ENCODE data around the gene PBXIP1. TPM values are rescaled to one million over a fixed set of nuclear protein-coding genes. Genes with fewer than 3 reads are reported as not detected.

PBXIP1 gene
- polyA plus RNA-seq, 4 donors: 31.9 to 97.8 (median 37.8) TPM

GRCh38 chr1:154943649-154944400 lies 12.1 kb downstream of the PBXIP1 start:
- H3K27ac ChIP-seq (ENCODE audit: low read depth in 1 of 3, low read length in 2 of 3): peak overlapping the region; percentile 38 to 83 (median 78)
- H3K36me3 ChIP-seq (ENCODE audit: control insufficient read depth in 3 of 3, insufficient read depth in 2 of 3, low read depth in 1 of 3, low read length in 3 of 3): peaks cover 3 to 41% (median 7%) of the 10 kb centered on the region in 3 donors
- FAIRE-seq (no peak), DNase-seq (peak; percentile 57 to 63)
- H3K27me3 ChIP-seq (ENCODE audit: control insufficient read depth in 3 of 3, insufficient read depth in 3 of 3, low read length in 3 of 3): no peaks in the 10 kb centered on the region
- 26 to 33% (median 28%) methylated on average over 6 of the region's 6 CpGs for WGBS, 3 donors
- H3K4me1 ChIP-seq (ENCODE audit: control insufficient read depth in 3 of 3, insufficient read depth in 2 of 3, low read depth in 1 of 3, low read length in 2 of 3): peaks cover 4 to 40% (median 17%) of the 10 kb centered on the region in 3 donors
- H3K4me3 ChIP-seq (ENCODE audit: low read depth in 1 of 3, low read length in 3 of 3): no peak overlapping the region
- H3K9me3 ChIP-seq (ENCODE audit: control insufficient read depth in 2 of 2, insufficient read depth in 1 of 2, low read depth in 1 of 2, low read length in 1 of 2): no peaks in the 10 kb centered on the region

- 37 to 59% (median 42%) methylated on average over 5 of the region's 5 CpGs for WGBS, 3 donors
- H3K4me1 ChIP-seq (ENCODE audit: control insufficient read depth in 3 of 3, insufficient read depth in 2 of 3, low read depth in 1 of 3, low read length in 2 of 3): peaks cover 4 to 50% (median 20%) of the 10 kb centered on the region in 3 donors
Observed at GRCh38 chr1:154941333-154942013, 14.4 kb downstream of the PBXIP1 start.

DNA sequence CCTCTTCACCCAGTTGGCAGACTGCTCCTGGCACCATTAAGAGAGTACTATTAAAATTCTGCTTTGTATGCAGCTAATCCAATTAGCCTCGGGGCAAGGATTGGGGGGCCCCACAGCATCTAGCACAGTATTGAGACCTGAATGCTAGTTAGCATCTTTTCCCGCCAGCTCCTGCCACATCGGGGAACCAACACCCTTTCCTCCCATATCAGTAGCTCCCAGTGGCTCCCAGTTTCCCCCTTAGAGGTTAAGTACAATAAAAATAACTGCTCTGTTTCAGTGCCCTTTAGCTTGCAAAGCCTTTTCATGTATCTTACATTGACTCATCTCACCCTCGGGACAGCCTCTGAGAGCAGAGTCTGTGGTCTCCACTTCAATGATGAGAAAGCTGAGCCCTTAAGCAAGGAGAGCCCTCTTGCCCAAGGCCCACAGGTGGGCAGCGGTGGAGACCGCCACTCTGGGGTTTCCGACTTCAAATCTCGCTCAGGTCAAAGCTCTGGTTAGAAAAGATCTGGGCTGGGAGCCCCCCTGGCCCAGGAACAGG lies 15.2 kb downstream of the PBXIP1 start:
- Histone ChIP-seq H3K36me3 (ENCODE audit: control insufficient read depth in 3 of 3, insufficient read depth in 2 of 3, low read depth in 1 of 3, low read length in 3 of 3) (peaks cover 0 to 14% (median 0%) of the 10 kb centered on the region in 3 donors), H3K4me3 (ENCODE audit: low read depth in 1 of 3, low read length in 3 of 3) (no peak overlapping the region), H3K27ac (ENCODE audit: low read depth in 1 of 3, low read length in 2 of 3) (peak overlapping the region in 1 of 3 donors; percentile 30), H3K4me1 (ENCODE audit: control insufficient read depth in 3 of 3, insufficient read depth in 2 of 3, low read depth in 1 of 3, low read length in 2 of 3) (peaks cover 4 to 49% (median 20%) of the 10 kb centered on the region in 3 donors), H3K9me3 (ENCODE audit: control insufficient read depth in 2 of 2, insufficient read depth in 1 of 2, low read depth in 1 of 2, low read length in 1 of 2) (no peaks in the 10 kb centered on the region), H3K27me3 (ENCODE audit: control insufficient read depth in 3 of 3, insufficient read depth in 3 of 3, low read length in 3 of 3) (no peaks in the 10 kb centered on the region)
- WGBS, 3 donors: 47 to 63% (median 58%) methylated on average over 8 of the region's 8 CpGs
- no peak for FAIRE-seq
- no peak for DNase-seq

More at GRCh38 chr1:154941333-154942013, 14.4 kb downstream of the PBXIP1 start:
- no peaks in the 10 kb centered on the region for H3K9me3 ChIP-seq (ENCODE audit: control insufficient read depth in 2 of 2, insufficient read depth in 1 of 2, low read depth in 1 of 2, low read length in 1 of 2)
- no peak for DNase-seq
- peak overlapping the region in 2 of 3 donors; percentile 22 to 78 for H3K27ac ChIP-seq (ENCODE audit: low read depth in 1 of 3, low read length in 2 of 3)
- no peak overlapping the region for H3K4me3 ChIP-seq (ENCODE audit: low read depth in 1 of 3, low read length in 3 of 3)
- H3K36me3 ChIP-seq (ENCODE audit: control insufficient read depth in 3 of 3, insufficient read depth in 2 of 3, low read depth in 1 of 3, low read length in 3 of 3): peaks cover 0 to 21% (median 6%) of the 10 kb centered on the region in 3 donors
- no peaks in the 10 kb centered on the region for H3K27me3 ChIP-seq (ENCODE audit: control insufficient read depth in 3 of 3, insufficient read depth in 3 of 3, low read length in 3 of 3)
- FAIRE-seq: no peak

DNA sequence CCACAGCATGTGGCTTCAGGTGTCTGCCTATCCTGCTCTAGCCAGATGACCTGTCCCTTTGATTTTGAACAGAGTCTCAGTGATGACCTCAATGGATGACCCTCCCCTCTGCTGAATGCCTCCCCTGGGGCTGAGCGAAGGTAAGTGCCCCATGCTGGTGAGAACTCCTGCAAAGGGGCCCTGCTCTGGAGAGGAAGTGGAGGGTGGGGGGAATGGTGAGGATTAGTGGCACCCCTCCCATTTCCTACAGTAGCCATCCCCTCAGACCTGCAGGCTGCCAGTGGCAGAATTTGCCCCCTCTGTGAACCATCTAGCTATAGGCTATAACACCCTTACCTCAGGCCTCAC lies 15.7 kb downstream of the PBXIP1 start:
- Histone ChIP-seq H3K4me3 (ENCODE audit: low read depth in 1 of 3, low read length in 3 of 3) (no peak overlapping the region), H3K9me3 (ENCODE audit: control insufficient read depth in 2 of 2, insufficient read depth in 1 of 2, low read depth in 1 of 2, low read length in 1 of 2) (no peaks in the 10 kb centered on the region), H3K27me3 (ENCODE audit: control insufficient read depth in 3 of 3, insufficient read depth in 3 of 3, low read length in 3 of 3) (no peaks in the 10 kb centered on the region), H3K4me1 (ENCODE audit: control insufficient read depth in 3 of 3, insufficient read depth in 2 of 3, low read depth in 1 of 3, low read length in 2 of 3) (peaks cover 4 to 47% (median 20%) of the 10 kb centered on the region in 3 donors), H3K27ac (ENCODE audit: low read depth in 1 of 3, low read length in 2 of 3) (peak overlapping the region in 1 of 3 donors; percentile 30), H3K36me3 (ENCODE audit: control insufficient read depth in 3 of 3, insufficient read depth in 2 of 3, low read depth in 1 of 3, low read length in 3 of 3) (peaks cover 0 to 8% (median 0%) of the 10 kb centered on the region in 3 donors)
- DNase-seq (no peak), FAIRE-seq (no peak)
- 81 to 100% (median 85%) methylated on average over 1 of the region's 1 CpG for WGBS, 3 donors

GRCh38 chr1:154938604-154939399 lies 17.1 kb downstream of the PBXIP1 start:
- peaks cover 0 to 4% (median 0%) of the 10 kb centered on the region in 3 donors for H3K36me3 ChIP-seq (ENCODE audit: control insufficient read depth in 3 of 3, insufficient read depth in 2 of 3, low read depth in 1 of 3, low read length in 3 of 3)
- peak overlapping the region in 2 of 3 donors; percentile 41 to 100 for H3K27ac ChIP-seq (ENCODE audit: low read depth in 1 of 3, low read length in 2 of 3)
- no peaks in the 10 kb centered on the region for H3K9me3 ChIP-seq (ENCODE audit: control insufficient read depth in 2 of 2, insufficient read depth in 1 of 2, low read depth in 1 of 2, low read length in 1 of 2)
- WGBS, 3 donors: 93 to 97% (median 94%) methylated on average over 7 of the region's 7 CpGs
- peaks cover 0 to 34% (median 18%) of the 10 kb centered on the region in 3 donors for H3K4me1 ChIP-seq (ENCODE audit: control insufficient read depth in 3 of 3, insufficient read depth in 2 of 3, low read depth in 1 of 3, low read length in 2 of 3)
- FAIRE-seq (no peak), DNase-seq (no peak)
- no peak overlapping the region for H3K4me3 ChIP-seq (ENCODE audit: low read depth in 1 of 3, low read length in 3 of 3)
- H3K27me3 ChIP-seq (ENCODE audit: control insufficient read depth in 3 of 3, insufficient read depth in 3 of 3, low read length in 3 of 3): no peaks in the 10 kb centered on the region

DNA sequence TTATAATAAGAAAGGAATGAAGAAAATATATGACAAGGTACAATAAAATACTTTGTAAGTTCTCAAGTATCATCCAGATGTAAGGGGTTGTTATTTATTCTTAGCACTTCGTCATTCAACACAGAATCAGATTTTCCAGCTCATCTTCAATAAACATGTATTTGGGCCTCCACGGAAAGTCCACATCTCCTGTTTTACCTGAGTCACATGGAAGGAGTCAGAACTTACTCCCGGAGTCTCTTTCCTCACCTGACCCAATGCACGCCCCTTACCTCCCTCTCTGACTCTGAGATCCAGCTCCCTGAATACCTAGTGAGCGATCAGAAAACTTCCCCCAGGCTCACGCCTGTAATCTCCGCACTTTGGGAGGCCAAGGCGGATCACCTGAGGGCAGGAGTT lies 17.9 kb downstream of the PBXIP1 start:
- DNase-seq: no peak
- Histone ChIP-seq H3K9me3 (ENCODE audit: control insufficient read depth in 2 of 2, insufficient read depth in 1 of 2, low read depth in 1 of 2, low read length in 1 of 2) (no peaks in the 10 kb centered on the region), H3K36me3 (ENCODE audit: control insufficient read depth in 3 of 3, insufficient read depth in 2 of 3, low read depth in 1 of 3, low read length in 3 of 3) (peaks cover 0 to 4% (median 0%) of the 10 kb centered on the region in 3 donors), H3K27ac (ENCODE audit: low read depth in 1 of 3, low read length in 2 of 3) (peak overlapping the region; percentile 95 to 100 (median 97)), H3K27me3 (ENCODE audit: control insufficient read depth in 3 of 3, insufficient read depth in 3 of 3, low read length in 3 of 3) (no peaks in the 10 kb centered on the region), H3K4me3 (ENCODE audit: low read depth in 1 of 3, low read length in 3 of 3) (no peak overlapping the region), H3K4me1 (ENCODE audit: control insufficient read depth in 3 of 3, insufficient read depth in 2 of 3, low read depth in 1 of 3, low read length in 2 of 3) (peaks cover 0 to 29% (median 15%) of the 10 kb centered on the region in 3 donors)
- FAIRE-seq: no peak
- WGBS, 3 donors: 77 to 81% (median 78%) methylated on average over 8 of the region's 8 CpGs

DNA sequence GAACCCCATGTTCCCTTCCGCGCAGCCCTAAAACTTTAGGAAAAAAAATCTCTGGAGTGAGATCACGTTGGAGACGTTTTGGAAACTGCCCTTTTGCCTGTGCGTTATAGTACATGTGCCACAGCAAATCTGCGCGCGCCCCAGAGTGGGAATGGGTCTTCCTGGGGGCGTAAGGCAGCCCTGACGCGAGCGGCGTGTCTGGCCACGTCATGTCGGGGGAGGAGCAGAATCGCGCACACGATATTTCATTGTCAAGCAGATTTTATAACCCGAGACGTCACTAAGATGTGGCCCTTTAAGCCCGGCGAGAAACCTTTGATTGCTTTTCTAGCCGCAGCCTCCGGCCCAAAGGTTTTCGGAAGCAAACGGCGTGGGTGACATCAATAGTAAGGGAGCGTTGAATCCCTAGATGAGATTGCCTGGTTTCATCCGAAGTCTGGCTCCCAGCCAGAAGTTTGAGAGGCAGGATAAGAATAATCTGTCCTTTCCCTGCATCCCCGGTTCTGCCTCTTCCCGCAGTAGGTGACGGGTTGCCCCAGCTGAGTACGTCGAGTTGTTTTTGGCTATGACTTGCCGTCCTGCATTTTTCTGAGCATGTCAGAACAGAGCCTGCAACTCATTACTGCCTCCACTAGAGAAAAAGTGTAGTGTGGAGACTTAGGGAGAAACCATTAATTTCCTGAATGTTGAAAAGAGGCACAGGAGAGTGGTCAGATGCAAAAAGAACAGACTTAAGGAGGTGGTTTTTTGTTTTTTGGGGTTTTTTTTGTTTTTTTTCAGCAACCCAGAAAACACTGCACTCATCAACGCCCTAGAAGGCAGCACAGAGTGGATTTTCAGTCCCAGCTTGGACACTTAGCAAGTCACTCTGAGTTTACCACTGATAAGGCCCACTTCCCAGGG lies 18.6 kb downstream of the PBXIP1 start:
- H3K27ac ChIP-seq (ENCODE audit: low read depth in 1 of 3, low read length in 2 of 3): peak overlapping the region; percentile 95 to 100 (median 97)
- 0 to 1% (median 1%) methylated on average over 36 of the region's 36 CpGs for WGBS, 3 donors
- peak; percentile 94 to 98 for DNase-seq
- H3K36me3 ChIP-seq (ENCODE audit: control insufficient read depth in 3 of 3, insufficient read depth in 2 of 3, low read depth in 1 of 3, low read length in 3 of 3): no peaks in the 10 kb centered on the region
- H3K4me1 ChIP-seq (ENCODE audit: control insufficient read depth in 3 of 3, insufficient read depth in 2 of 3, low read depth in 1 of 3, low read length in 2 of 3): peaks cover 0 to 35% (median 15%) of the 10 kb centered on the region in 3 donors
- no peak for FAIRE-seq
- H3K4me3 ChIP-seq (ENCODE audit: low read depth in 1 of 3, low read length in 3 of 3): peak overlapping the region; percentile 36 to 72 (median 64)
- no peaks in the 10 kb centered on the region for H3K27me3 ChIP-seq (ENCODE audit: control insufficient read depth in 3 of 3, insufficient read depth in 3 of 3, low read length in 3 of 3)
- no peaks in the 10 kb centered on the region for H3K9me3 ChIP-seq (ENCODE audit: control insufficient read depth in 2 of 2, insufficient read depth in 1 of 2, low read depth in 1 of 2, low read length in 1 of 2)

Data from small intestine (tissue), 7 donors.